CD4-positive, alpha-beta T cell treated with Interferon gamma for 1 hour (primary cell): Measurements from ENCODE around the gene MCM9.

ENCODE experiments used
- DNase-seq: peaks from one replicate; pipeline ENCODE4 v3.0.0-alpha.2; 2020

Gene MCM9

DNA sequence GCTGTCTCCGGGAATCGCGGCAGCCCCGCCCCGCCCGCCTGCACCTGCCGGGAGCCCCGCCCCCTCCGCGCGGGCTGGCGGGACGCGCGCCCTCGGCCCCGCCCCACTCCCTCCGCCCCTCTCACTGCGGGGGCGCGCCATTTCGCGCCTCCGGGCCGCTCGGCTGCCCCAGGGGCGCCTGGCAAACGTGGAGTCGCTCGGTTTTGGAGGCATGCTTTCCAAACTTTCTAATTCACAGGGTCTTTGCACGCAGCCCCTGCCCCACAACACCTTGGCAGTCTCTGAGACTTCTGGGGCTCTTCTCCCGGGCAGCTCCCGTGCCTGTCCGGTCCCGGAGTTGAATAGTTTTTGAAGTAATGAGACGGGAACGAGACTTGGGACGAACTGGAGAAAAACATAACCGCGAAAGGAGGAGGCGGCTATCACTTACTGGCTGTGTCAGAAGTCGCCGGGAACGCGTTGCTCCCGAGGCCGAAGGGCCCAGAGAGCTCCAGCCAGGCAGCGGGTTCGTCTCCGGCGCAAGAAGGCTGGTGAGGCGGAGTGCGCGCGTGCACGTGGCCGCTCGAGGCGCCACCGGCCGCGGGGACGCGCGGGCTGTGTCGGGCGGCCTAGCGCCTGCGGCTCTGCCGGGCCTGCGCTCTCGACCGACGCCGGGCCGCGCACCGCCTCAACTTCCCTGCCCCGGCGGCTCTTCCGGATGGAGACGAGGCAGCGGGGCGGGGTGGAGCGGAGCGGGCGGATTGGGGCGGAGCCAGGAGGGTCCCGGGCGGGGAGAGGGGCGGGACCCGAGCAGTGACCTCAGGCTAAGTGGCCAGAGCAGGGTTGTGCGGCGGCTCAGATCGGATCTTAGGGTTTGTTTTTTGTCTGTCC, at the start of gene MCM9:
TSS of gene MCM9 (minus strand) at position 699 of the 870 bp plus-strand sequence. CDS start 3,436 bp downstream, outside the sequence.
- DNase-seq = peak; percentile 90

GRCh38 chr6:118984342-118984741, 49.4 kb upstream of the MCM9 start:
- DNase-seq = no peak

DNA sequence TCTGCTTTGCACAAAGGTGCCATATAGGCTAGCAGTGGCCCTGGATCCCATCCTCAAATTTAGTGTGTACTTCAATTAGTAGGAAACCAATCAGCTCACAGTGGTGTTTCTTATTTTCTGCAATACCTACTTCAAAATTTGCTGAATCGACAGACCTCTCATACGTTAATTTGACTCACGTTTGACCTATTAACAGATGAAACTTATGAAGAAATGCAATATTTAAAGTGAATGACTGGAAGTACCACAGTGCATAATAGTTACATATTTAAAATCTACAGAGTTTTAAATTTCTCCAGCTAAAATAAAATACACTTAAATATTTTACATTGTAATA, 47.6 kb upstream of the MCM9 start:
- DNase-seq = no peak

DNA sequence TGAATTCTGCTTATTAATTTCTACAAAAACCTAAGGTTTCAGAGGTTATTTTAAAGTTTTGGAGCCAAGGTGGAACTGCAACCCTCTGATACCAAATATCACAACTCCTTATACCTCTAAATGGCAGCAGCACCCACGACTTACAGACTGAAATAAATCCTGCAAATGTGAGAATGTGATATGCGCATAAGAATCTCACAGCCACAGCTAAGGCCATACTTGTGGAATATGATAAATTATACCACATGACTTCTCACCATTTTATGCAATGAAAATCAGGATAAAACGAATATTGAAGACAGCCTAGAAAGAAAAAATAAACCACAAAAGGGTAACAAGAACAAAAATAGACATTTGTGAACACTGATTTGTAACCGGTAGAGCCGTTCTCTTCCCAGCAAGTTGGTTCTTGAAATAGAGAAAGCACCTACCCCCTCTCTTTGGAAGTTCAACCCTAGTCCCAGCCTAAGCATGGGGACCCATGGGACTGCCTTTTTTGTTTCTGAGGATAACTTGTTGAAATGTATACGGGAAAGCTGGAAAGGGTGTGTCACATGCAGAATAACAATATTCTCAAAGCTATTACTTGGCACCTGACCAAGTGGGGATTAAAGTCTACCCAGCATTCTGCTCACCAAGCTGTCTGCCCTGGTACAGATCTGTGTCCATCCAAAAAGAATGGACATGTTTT, 47.1 kb upstream of the MCM9 start:
- DNase-seq = no peak

DNA sequence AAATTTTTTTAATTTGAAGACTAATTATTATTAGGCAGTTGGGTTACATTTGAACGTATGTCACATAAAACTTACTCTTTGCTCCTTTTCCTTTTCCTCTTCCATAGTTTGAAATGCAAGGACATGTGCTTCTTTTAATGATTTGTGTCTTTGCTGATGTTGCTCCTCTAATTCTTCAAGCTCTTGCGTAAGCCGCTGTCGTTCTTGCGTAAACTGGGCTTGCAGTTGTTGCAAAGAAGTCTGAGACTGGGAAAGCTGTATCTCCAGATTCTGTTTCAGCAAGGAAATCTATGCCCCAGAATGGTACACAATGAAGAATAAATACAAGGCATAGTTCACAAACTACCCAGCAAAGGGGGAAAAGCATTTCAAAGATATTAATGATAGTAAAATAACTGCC, 45.1 kb upstream of the MCM9 start:
- no peak for DNase-seq

GRCh38 chr6:118974790-118975189, 39.8 kb upstream of the MCM9 start:
- DNase-seq = no peak

DNA sequence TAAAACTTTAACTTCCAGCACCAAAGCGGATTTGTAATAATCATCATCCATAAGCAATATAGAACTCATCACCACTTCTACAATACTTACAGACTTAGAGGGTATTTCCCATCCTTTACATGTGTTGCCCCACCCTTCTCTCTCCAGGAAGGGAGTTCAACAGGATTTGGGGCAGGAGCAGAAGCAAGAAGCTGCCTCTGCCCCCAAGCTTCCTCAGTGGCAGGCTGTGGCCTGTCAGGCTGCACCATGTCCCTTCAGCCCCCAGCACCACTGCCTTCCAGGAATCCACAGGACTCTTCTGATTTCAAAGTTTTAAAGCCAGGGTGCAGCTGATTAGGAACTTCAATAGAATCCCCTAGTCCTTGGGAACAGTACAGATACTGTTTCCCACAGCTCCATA, 36.7 kb upstream of the MCM9 start:
- no peak for DNase-seq

GRCh38 chr6:118970866-118971265, 35.9 kb upstream of the MCM9 start:
- DNase-seq = no peak

DNA sequence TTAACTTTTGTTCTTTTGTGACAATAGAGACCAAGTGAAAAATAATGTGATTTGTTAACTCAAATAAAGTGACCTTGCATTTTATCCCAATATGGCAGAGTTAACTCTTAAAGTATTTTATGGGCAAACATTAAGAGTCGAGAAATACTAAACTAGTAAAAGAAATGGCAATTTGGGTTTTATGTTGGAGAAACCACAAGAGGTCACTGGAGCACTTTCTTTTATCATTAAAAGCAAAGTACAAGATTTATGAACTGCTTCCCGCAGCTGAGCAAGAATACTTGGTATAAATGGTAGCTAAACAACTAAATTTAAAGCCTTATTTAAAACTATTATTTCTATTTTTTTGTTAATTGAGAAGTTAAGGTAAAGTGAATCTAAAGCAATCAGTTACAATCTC, 33.5 kb upstream of the MCM9 start:
- DNase-seq = no peak

- no peak for DNase-seq
These were observed 32.3 kb upstream of the MCM9 start for GRCh38 chr6:118967239-118967638.

DNA sequence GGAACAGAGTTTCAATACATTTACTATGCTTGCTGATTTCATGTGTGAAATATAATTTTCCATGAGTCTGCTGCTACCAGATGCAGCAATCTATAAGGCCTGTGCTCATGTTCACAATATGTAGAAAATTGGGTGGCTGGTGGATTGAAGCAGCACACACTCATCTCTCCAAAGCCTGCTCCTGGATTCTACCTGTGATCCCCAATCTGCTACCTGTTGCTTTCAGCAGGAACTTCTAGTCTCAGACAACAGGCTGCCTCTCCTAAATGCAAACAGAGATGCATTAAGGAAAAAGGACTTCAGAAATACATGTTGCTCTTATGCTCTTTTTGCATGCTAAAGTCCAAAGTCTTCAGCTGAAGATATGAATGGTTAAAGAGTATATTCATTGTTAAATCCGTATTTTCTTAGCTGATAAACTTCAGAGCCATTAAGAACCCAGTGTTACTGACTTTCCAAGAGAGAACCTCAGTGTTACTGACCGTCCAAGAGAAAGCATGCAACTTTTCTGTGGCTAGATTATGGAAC, 30.9 kb upstream of the MCM9 start:
- no peak for DNase-seq

GRCh38 chr6:118965371-118965770, 30.4 kb upstream of the MCM9 start:
- no peak for DNase-seq

DNA sequence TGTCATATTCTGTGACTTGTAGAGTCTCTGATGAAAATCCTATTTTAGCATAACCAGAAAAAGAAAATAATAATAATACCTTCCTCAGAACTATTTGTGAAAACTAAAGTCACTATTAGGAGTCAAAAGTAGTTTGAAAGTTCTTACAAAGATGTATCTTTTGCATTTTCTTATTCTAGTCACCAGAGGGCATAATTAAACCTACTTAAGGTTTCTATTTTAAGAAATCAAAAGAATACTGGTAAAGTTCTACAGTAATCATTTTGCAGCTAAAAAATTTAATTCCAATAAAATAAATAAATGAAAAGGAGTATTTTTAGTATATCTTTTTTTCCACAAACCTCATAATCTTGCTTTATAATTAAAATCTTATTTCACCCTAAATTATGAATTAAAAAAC, 28.0 kb upstream of the MCM9 start:
- no peak for DNase-seq

DNA sequence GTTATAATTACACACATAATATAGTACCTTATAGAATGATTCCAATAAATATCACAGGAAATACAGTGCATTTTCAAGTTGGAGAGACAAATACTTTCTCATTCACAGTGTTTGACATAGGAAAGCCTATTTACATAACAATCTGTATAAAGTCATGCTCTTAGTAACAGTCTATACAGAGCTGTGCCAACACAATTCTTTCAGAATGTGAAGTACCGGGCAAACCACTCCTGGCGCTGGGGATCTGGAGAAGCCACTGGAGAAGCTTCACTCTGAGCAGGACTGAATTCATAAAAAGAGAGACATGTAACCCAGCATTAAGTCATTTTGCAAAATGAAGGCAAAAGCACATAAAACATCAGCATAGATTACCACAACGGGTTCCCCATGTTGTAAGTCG, 24.9 kb upstream of the MCM9 start:
- DNase-seq = no peak

- no peak for DNase-seq
These were observed 18.4 kb upstream of the MCM9 start for GRCh38 chr6:118953391-118953790.

- no peak for DNase-seq
These were observed 17.7 kb upstream of the MCM9 start for GRCh38 chr6:118952683-118953082.

GRCh38 chr6:118945217-118945616, 10.3 kb upstream of the MCM9 start:
- DNase-seq = no peak

GRCh38 chr6:118940770-118941169, 5.8 kb upstream of the MCM9 start:
- DNase-seq = no peak

DNA sequence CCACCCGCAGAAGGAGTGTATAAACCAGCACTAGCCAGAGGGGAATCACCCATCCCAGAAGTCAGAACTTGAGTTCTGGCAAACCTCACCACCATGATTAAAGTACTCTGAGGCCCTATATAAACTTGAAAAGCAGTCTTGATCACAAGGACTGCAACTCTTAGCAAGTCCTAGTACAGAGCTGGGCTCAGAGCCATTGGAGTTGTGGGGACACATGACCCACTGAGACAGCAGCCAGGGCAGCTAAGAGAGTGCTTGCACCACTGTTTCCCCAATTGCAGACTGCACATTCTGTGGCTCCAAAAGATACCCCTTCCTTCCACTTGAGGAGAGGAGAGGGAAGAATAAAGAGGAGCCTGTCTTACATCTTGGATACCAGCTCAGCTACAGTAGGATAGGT, 4.7 kb upstream of the MCM9 start:
- DNase-seq = no peak

DNA sequence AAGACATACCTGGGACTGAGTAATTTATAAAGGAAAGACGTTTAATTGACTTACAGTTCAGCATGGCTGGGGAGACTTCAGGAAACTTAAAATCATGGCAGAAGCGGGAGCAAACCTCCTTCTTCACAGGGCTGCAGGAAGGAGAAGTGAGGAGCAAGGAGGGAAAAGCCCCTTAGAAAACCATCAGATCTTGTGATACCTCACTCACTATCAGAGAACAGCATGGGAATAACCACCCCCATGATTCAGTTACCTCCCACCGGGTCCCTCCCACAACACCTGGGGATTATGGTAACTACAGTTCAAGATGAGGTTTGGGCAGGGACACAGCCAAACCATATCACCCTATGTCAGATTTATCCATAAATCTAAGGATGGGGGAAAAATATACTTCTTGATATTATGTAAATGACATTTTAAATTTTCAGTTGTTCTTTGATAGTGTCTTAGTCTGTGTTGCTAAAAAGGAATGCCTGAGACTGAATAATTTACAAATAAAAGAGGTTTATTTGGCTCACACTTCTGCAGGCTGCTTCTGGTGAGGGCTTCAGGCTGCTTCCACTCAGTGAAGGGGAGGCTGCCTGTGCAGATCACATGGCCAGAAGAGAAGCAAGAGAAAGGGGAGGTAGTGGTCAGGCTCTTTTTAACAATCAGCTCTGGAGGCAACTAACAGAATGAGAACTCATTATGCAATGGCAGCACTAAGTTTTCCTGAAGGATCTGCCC, 1.2 kb upstream of the MCM9 start:
- DNase-seq = no peak

GRCh38 chr6:118935331-118935668, 341 bp upstream of the MCM9 start:
- no peak for DNase-seq

- no peak for DNase-seq
These were observed 1.0 kb downstream of the MCM9 start for GRCh38 chr6:118933855-118934460.

- no peak for DNase-seq
These were observed 2.5 kb downstream of the MCM9 start for GRCh38 chr6:118932421-118932820.
